HG02759 (cell line): Measurements from ENCODE around the gene ROR2.
"Not testable (repeated sequence)": the region's sequence is repeated elsewhere in the genome, so short reads cannot be mapped to it uniquely, and the experiment has no call there.

Experiments used
- ATAC-seq: cut with Tn5 transposase; IDR thresholded peaks from one replicate; pipeline ENCODE4 v1.9.1; 2021; ENCODE audit warnings: mild to moderate bottlenecking, moderate library complexity; ENCODE audit not compliant: unreplicated experiment

The ROR2 gene

DNA sequence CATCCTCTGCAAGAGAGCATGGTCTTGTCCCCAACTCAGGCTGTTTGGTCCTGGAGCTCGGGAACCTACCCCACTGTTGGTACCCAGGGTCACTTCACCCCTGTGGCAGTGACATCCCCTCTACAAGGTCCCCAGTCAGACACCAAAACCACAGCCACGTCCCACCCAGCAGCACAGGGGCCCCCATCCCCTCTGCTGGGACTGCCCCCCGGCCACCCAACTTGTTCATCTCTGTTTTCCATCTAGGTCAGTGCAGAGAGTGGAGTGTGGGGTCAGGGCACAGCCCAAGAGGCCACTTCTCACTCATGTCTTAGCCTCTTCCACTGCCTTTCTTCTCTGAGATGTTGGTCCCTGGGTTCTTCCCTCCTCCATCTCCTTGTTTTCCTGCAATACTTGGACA is 292.5 kb downstream of the ROR2 start:
- ATAC-seq: no peak

GRCh38 chr9:91655658-91656057 is 294.4 kb downstream of the ROR2 start:
- no peak for ATAC-seq

GRCh38 chr9:91655215-91655614 is 294.8 kb downstream of the ROR2 start:
- no peak for ATAC-seq

GRCh38 chr9:91654527-91654926 is 295.5 kb downstream of the ROR2 start:
- ATAC-seq: no peak

DNA sequence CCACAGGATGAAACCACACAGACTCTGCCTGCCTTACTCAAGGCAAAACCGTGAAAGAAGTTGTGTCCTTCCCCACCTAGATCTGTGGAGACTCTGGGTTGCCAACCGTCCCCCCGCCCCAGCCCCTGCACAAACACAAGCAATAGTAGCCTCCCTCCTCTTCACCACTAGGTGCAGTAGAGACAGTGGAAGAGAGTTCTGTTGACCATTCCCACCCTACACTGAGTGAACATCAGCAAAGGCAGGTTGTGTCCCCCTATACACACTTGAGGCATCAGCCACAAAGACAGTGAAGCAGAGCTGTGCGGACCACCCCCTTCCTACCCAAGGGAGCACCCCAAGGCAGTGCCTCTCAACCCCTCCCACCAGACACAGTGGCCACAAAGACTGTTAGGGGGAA is 302.7 kb downstream of the ROR2 start:
- peak; percentile 35 for ATAC-seq

DNA sequence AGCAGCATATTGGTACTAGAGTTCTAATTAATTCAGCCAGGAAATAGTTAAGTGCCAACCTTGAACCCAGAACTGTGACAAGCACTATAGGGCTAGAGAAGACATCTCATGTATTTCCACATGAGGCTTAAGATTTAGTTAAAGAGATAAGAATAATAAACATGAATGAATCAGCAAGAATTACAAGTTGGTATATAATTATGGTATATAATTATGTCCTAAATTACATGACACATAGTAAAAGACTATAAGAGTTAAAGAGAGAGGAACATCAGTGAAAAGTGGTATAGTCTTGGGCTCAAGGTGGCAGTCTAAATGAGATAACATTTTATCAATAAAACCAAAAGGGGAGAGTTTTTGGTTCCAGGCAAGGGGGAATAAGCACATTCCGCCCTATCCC is 303.3 kb downstream of the ROR2 start:
- no peak for ATAC-seq

- no peak for ATAC-seq
Observed at GRCh38 chr9:91644433-91644832, 305.6 kb downstream of the ROR2 start.

DNA sequence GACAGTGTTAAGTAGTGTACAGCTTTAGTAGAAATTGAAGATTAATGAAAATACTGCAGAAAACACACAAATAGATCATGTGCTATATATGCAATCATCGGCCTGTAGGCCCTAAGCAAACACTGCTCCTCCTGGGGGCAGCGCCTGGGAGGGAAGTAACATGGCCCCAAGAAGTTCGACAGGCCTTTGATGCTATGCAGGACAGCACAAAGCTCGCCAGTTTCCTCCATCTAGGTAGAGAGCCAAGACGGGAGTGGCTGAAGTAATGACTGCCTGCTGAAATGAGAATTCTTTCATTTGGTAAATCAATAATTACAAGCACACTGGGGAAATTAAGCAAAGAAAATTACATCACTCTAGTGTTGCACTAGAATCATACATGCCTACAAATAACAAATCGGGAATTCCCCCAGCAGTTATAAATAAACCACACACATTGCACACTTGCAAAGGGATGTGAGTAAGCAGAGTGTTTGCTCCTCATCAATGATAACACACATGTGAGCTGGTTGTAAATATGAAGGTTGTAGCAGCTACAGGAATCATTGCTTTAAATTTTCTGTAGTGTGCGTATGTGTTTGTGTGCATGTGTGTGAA is 306.4 kb downstream of the ROR2 start:
- ATAC-seq: no peak

GRCh38 chr9:91642771-91643170 is 307.3 kb downstream of the ROR2 start:
- no peak for ATAC-seq

GRCh38 chr9:91640428-91640827 is 309.6 kb downstream of the ROR2 start:
- no peak for ATAC-seq

DNA sequence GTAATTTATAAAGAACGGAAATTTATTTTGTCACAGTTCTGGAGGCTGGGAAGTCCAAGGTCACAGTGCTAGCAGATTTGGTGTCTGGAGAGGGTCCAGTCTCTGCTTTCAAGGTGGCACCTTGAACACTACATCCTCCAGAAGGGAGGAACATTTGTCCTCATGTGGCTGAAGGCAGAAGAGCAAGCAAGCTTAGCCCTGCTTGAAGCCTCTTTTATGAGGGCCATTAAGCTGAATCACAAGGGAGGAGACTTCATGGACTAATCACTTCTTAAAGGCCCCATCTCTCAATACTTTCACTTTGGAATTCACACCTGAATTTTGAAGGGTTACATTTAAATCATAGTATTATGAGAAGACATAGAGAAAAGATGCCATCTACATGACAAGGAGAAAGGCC is 311.0 kb downstream of the ROR2 start:
- ATAC-seq: no peak

GRCh38 chr9:91634832-91635231 is 315.2 kb downstream of the ROR2 start:
- not testable (repeated sequence) for ATAC-seq

DNA sequence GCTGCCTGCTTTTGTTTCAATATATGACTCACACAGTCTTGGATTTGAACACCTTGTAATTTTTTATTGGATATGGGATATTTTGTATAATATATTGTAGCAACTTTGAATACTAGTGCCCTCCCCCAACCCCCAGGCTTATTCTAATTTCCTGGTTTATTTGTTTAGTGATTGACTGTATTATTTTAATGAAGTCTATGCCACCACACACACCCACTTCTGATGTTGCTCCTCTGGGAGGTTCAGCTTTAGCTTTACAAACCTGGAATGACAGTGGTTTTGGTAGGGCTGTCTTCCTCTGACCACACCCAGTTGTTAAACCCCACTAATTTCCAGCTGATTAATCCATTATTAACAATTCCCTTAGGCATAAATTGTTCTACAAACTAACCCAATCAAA is 320.3 kb downstream of the ROR2 start:
- no peak for ATAC-seq

GRCh38 chr9:91628892-91629291 is 321.1 kb downstream of the ROR2 start:
- no peak for ATAC-seq

DNA sequence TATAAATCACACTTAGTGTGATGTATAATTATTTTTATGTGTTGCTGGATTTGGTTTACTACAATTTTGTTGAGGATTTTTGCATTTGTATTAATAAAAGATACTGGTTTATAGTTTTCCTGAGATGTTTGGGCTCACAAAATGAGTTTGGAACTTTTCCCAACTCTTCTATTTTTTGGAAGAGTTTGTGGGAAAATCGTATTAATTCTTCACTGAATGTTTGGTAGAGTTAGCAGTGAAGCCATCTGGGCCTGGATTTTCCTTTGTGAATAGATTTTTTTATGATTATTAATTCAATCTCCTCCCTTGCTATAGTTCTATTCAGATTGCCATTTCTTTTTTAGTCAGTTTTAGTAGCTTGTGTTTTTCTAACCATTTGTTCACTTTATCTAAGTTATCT is 324.7 kb downstream of the ROR2 start:
- ATAC-seq: no peak

DNA sequence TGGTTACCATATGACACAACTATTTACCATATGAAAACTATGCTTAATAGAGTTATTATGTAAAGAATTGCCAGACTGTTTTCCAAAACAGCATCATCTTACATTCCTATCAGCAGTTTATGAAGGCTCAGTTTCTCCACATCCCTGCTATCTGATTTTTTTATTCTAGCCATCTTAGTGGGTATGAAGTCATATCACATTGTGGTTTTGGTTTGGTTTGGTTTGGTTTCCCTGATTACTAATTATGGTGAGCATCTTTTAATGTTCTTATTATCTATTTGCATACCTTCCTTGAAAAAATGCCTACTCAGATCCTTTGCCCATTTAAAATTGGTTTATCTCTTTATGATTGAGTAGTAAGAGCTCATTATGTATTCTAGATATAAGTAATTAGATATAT is 327.0 kb downstream of the ROR2 start:
- no peak for ATAC-seq

GRCh38 chr9:91622121-91622520 is 327.9 kb downstream of the ROR2 start:
- not testable (repeated sequence) for ATAC-seq

GRCh38 chr9:91614044-91614443 is 336.0 kb downstream of the ROR2 start:
- not testable (repeated sequence) for ATAC-seq

GRCh38 chr9:91611582-91611981 is 338.4 kb downstream of the ROR2 start:
- ATAC-seq: no peak

- ATAC-seq: no peak
Observed at GRCh38 chr9:91606255-91606995, 343.6 kb downstream of the ROR2 start.

GRCh38 chr9:91604451-91605179 is 345.4 kb downstream of the ROR2 start:
- ATAC-seq: no peak

- ATAC-seq: no peak
Observed at GRCh38 chr9:91603932-91604331, 346.1 kb downstream of the ROR2 start.
